Type B pancreatic cell (in vitro differentiated cells): ENCODE data around the gene TP53BP1. TPM values are rescaled to one million over a fixed set of nuclear protein-coding genes. Genes with fewer than 3 reads are reported as not detected.
A peak's percentile ranks its signal among the peaks of the same experiment; 100 is the strongest.

Experiments
- DNase-seq: peaks from one replicate; pipeline ENCODE4 v3.0.0; 2021; ENCODE audit warnings: mixed read lengths; ENCODE audit not compliant: unreplicated experiment; ENCODE audit errors: extremely low spot score
- H3K27ac Mint-ChIP-seq: 2 replicates; pipeline ENCODE4 v1.8.0; 2021; ENCODE audit warnings: mild to moderate bottlenecking, mixed read lengths
- H3K27me3 Mint-ChIP-seq: 2 replicates; pipeline ENCODE4 v1.8.0; 2021; ENCODE audit warnings: mixed read lengths
- H3K36me3 Mint-ChIP-seq: 2 replicates; pipeline ENCODE4 v1.8.0; 2021; ENCODE audit warnings: mixed read lengths
- H3K4me1 Mint-ChIP-seq: one replicate; pipeline ENCODE4 v1.8.0; 2021; ENCODE audit warnings: mixed read lengths; ENCODE audit not compliant: unreplicated experiment
- H3K4me3 Mint-ChIP-seq: 2 replicates; pipeline ENCODE4 v1.8.0; 2021; ENCODE audit warnings: mild to moderate bottlenecking, mixed read lengths
- H3K9me3 Mint-ChIP-seq: 2 replicates; pipeline ENCODE4 v1.8.0; 2021; ENCODE audit warnings: mixed read lengths
- CTCF ChIP-seq: fragments of 200-600 bp; sonication (generic); conservative IDR thresholded peaks from 2 replicates; pipeline ENCODE4 v1.5.0; 2021; ENCODE audit warnings: antibody characterized with exemption, mild to moderate bottlenecking
- total RNA-seq: library from RNA; stranded (reverse); gene quantifications from 2 replicates; pipeline ENCODE4 v1.2.1, GENCODE V29; 2021; ENCODE audit warnings: low replicate concordance

TP53BP1 gene
- total RNA-seq, 1 donor from 2014 or later = 101 TPM

GRCh38 chr15:43521419-43521818 is 28.5 kb upstream of the TP53BP1 start:
- Mint-ChIP-seq H3K36me3 (peaks cover 42% of the 10 kb centered on the region), H3K27ac (no peak overlapping the region), H3K27me3 (no peaks in the 10 kb centered on the region), H3K4me1 (peaks cover 30% of the 10 kb centered on the region), H3K9me3 (no peaks in the 10 kb centered on the region), H3K4me3 (no peak overlapping the region)
- TF ChIP-seq CTCF = no peak
- no peak for DNase-seq

- H3K27me3 Mint-ChIP-seq = no peaks in the 10 kb centered on the region
- DNase-seq = no peak
- peaks cover 34% of the 10 kb centered on the region for H3K36me3 Mint-ChIP-seq
- H3K4me1 Mint-ChIP-seq = peaks cover 42% of the 10 kb centered on the region
- no peak overlapping the region for H3K4me3 Mint-ChIP-seq
- TF ChIP-seq CTCF = no peak
- no peak overlapping the region for H3K27ac Mint-ChIP-seq
- no peaks in the 10 kb centered on the region for H3K9me3 Mint-ChIP-seq
Observed at GRCh38 chr15:43520138-43520537, 27.2 kb upstream of the TP53BP1 start.

GRCh38 chr15:43519196-43519595 is 26.2 kb upstream of the TP53BP1 start:
- Mint-ChIP-seq H3K36me3 (peaks cover 30% of the 10 kb centered on the region), H3K4me3 (peak overlapping the region; percentile 92), H3K27ac (peak overlapping the region; percentile 80), H3K9me3 (no peaks in the 10 kb centered on the region), H3K4me1 (peaks cover 48% of the 10 kb centered on the region), H3K27me3 (no peaks in the 10 kb centered on the region)
- no peak for DNase-seq
- TF ChIP-seq CTCF = no peak

- no peaks in the 10 kb centered on the region for H3K27me3 Mint-ChIP-seq
- peaks cover 24% of the 10 kb centered on the region for H3K36me3 Mint-ChIP-seq
- H3K4me1 Mint-ChIP-seq = peaks cover 53% of the 10 kb centered on the region
- H3K27ac Mint-ChIP-seq = peak overlapping the region; percentile 80
- DNase-seq = no peak
- no peak for TF ChIP-seq CTCF
- peak overlapping the region; percentile 92 for H3K4me3 Mint-ChIP-seq
- H3K9me3 Mint-ChIP-seq = no peaks in the 10 kb centered on the region
Observed at GRCh38 chr15:43518197-43518761, 25.3 kb upstream of the TP53BP1 start.

- peaks cover 54% of the 10 kb centered on the region for H3K4me1 Mint-ChIP-seq
- H3K27me3 Mint-ChIP-seq = no peaks in the 10 kb centered on the region
- H3K4me3 Mint-ChIP-seq = peak within 1 kb of the TSS; percentile 92
- DNase-seq = no peak
- no peaks in the 10 kb centered on the region for H3K9me3 Mint-ChIP-seq
- H3K36me3 Mint-ChIP-seq = peaks cover 17% of the 10 kb centered on the region
- no peak for TF ChIP-seq CTCF
- peak within 1 kb of the TSS; percentile 80 for H3K27ac Mint-ChIP-seq
Observed at GRCh38 chr15:43517354-43518196, 24.6 kb upstream of the TP53BP1 start, which contains the start of gene MAP1A. TSS of gene MAP1A (plus strand) at chr15:43517608. CDS start at chr15:43521474, 3,866 bp downstream.
